Cardiac fibroblast (primary cell): ENCODE measurements around the gene MAP2K2.
A peak's percentile ranks its signal among the peaks of the same experiment; 100 is the strongest.

Experiments
- DNase-seq, 2 donors: peaks; one replicate each; pipeline versions ENCODE4 v3.0.0 to v3.0.0-alpha.2; 2010; ENCODE audit warnings: low read depth in 2 of 2
- H3K4me3 ChIP-seq, 2 donors: replicated peaks in 1 of 2; 1 replicate in 1 of 2; 2 replicates in 1 of 2; pipeline ENCODE4 v1.5.1; 2011; ENCODE audit warnings: low read depth in 2 of 2, low read length in 2 of 2, mild to moderate bottlenecking in 2 of 2, moderate library complexity in 1 of 2
- CTCF ChIP-seq: IDR thresholded peaks from one replicate; pipeline ENCODE4 v1.5.1; 2011; ENCODE audit warnings: low read depth, mild to moderate bottlenecking, low read length, inconsistent platforms

The MAP2K2 gene

GRCh38 chr19:4124638-4125037, 716 bp upstream of the MAP2K2 start:
- no peak for TF ChIP-seq CTCF
- no peak for DNase-seq
- H3K4me3 ChIP-seq, result peak overlapping the region in 1 of 2 donors; percentile 94

- TF ChIP-seq CTCF, result no peak
- H3K4me3 ChIP-seq, result peak overlapping the region; percentile 91 to 94
- DNase-seq, result no peak
Observed at GRCh38 chr19:4122480-4122879, 1.4 kb downstream of the MAP2K2 start.

GRCh38 chr19:4121815-4122214, 2.1 kb downstream of the MAP2K2 start:
- no peak for TF ChIP-seq CTCF
- H3K4me3 ChIP-seq, result no peak overlapping the region
- no peak for DNase-seq

- DNase-seq, result no peak
- TF ChIP-seq CTCF, result no peak
- H3K4me3 ChIP-seq, result no peak overlapping the region
Observed at GRCh38 chr19:4121273-4121612, 2.7 kb downstream of the MAP2K2 start.

- H3K4me3 ChIP-seq, result peak overlapping the region in 1 of 2 donors; percentile 7
- TF ChIP-seq CTCF, result no peak
- DNase-seq, result peak; percentile 74 to 91
Observed at GRCh38 chr19:4120559-4121272, 3.2 kb downstream of the MAP2K2 start.

- no peak for TF ChIP-seq CTCF
- no peak overlapping the region for H3K4me3 ChIP-seq
- no peak for DNase-seq
Observed at GRCh38 chr19:4119763-4120162, 4.2 kb downstream of the MAP2K2 start.
